H1 (cell line): ENCODE measurements around the gene FMNL2. TPM values are rescaled to one million over a fixed set of nuclear protein-coding genes. Genes with fewer than 3 reads are reported as not detected.

Experiments
- CTCF ChIA-PET: fragments of 300-600 bp; sonication (Branson Sonifier 250); formaldehyde crosslinking; loops from one replicate; lab custom pipeline; 2021; ENCODE audit not compliant: partially characterized antibody; lab: Charles Lee
- POLR2A ChIA-PET: fragments of 300-600 bp; sonication (Branson Sonifier 250); formaldehyde crosslinking; loops from one replicate; lab custom pipeline; 2021; ENCODE audit warnings: inconsistent platforms; ENCODE audit not compliant: partially characterized antibody; lab: Charles Lee
- DNase-seq, 2 experiments: peaks; one replicate each; pipeline versions ENCODE4 v3.0.0 to v3.0.0-alpha.2; 2010 to 2022; ENCODE audit warnings: low spot score in 2 of 2, low read depth in 1 of 2, mixed read lengths in 1 of 2
- FAIRE-seq: peaks from 2 replicates; lab custom pipeline; 2011; peaks lifted over from hg19 to GRCh38; lab: Jason Lieb, UNC
- H2AFZ ChIP-seq: 2 replicates; pipeline ENCODE4 v1.8.1; 2012; ENCODE audit warnings: low read length, inconsistent platforms
- H2AK5ac ChIP-seq: 2 replicates; pipeline ENCODE4 v1.6.1; 2013; ENCODE audit warnings: low read depth, low read length
- H2BK120ac ChIP-seq: replicated peaks from 2 replicates; pipeline ENCODE3; 2013; ENCODE audit warnings: low read depth, low read length, inconsistent platforms
- H2BK12ac ChIP-seq: 2 replicates; pipeline ENCODE4 v1.6.1; 2013; ENCODE audit warnings: low read depth, low read length
- H2BK15ac ChIP-seq: 2 replicates; pipeline ENCODE4 v1.6.1; 2013; ENCODE audit warnings: low read length
- H2BK20ac ChIP-seq: 2 replicates; pipeline ENCODE4 v1.6.1; 2013; ENCODE audit warnings: low read length
- H2BK5ac ChIP-seq: 2 replicates; pipeline ENCODE4 v1.6.1; 2013; ENCODE audit warnings: low read depth, low read length
- H3K14ac ChIP-seq: 2 replicates; pipeline ENCODE4 v1.6.1; 2013; ENCODE audit warnings: inconsistent platforms; ENCODE audit not compliant: insufficient read length
- H3K18ac ChIP-seq: 2 replicates; pipeline ENCODE4 v1.6.1; 2013; ENCODE audit warnings: low read length; ENCODE audit errors: extremely low read depth
- H3K23ac ChIP-seq: 2 replicates; pipeline ENCODE4 v1.6.1; 2013; ENCODE audit warnings: inconsistent platforms; ENCODE audit not compliant: insufficient read length
- H3K23me2 ChIP-seq: 2 replicates; pipeline ENCODE4 v1.6.1; 2013; ENCODE audit warnings: low read depth, low read length
- H3K27ac ChIP-seq: 2 replicates; pipeline ENCODE4 v1.6.1; 2011; ENCODE audit warnings: low read depth, low read length, inconsistent platforms
- H3K27me3 ChIP-seq, 4 experiments: replicated peaks in 1 of 4; 1 replicate in 1 of 4; 2 replicates in 3 of 4; pipeline versions ENCODE4 v1.6.1 to v1.8.1; 2011 to 2013; ENCODE audit warnings: low read length in 3 of 4, mild to moderate bottlenecking in 3 of 4, inconsistent platforms in 2 of 4, mixed read lengths in 2 of 4, moderate library complexity in 1 of 4; ENCODE audit not compliant: control insufficient read depth in 3 of 4, insufficient read depth in 3 of 4; ENCODE audit errors: extremely low read depth in 1 of 4
- H3K36me3 ChIP-seq, 4 experiments: 2 replicates each; pipeline versions ENCODE4 v1.6.1 to v1.8.1; 2011 to 2013; ENCODE audit warnings: mild to moderate bottlenecking in 4 of 4, low read length in 3 of 4, moderate library complexity in 2 of 4, control low read depth in 1 of 4, inconsistent platforms in 1 of 4; ENCODE audit not compliant: insufficient read depth in 4 of 4, control insufficient read depth in 2 of 4
- H3K4ac ChIP-seq: replicated peaks from 2 replicates; pipeline ENCODE3; 2013; ENCODE audit warnings: low read length, low read depth, mixed read lengths, inconsistent platforms; ENCODE audit not compliant: insufficient read length
- H3K4me1 ChIP-seq, 4 experiments: replicated peaks in 1 of 4; 1 replicate in 1 of 4; 2 replicates in 3 of 4; pipeline versions ENCODE4 v1.6.1 to v1.8.1; 2011 to 2013; ENCODE audit warnings: low read length in 3 of 4, inconsistent platforms in 2 of 4, mixed read lengths in 1 of 4; ENCODE audit not compliant: insufficient read depth in 4 of 4, control insufficient read depth in 3 of 4
- H3K4me2 ChIP-seq, 2 experiments: 2 replicates each; pipeline versions ENCODE4 v1.6.1 to v1.8.1; 2011 to 2013; ENCODE audit warnings: low read depth in 2 of 2, low read length in 2 of 2, control low read depth in 1 of 2, inconsistent platforms in 1 of 2, mild to moderate bottlenecking in 1 of 2; ENCODE audit not compliant: insufficient read depth in 1 of 2
- H3K4me3 ChIP-seq, 4 experiments: fragments of 200-600, 300-600 bp in 1 of 4; sonication (generic), shearing (Covaris generic), sonication (Bioruptor Twin) in 1 of 4; 2 replicates each; pipeline versions ENCODE4 v1.5.1 to v1.8.1; 2011 to 2016; ENCODE audit warnings: low read length in 4 of 4, low read depth in 3 of 4, control low read depth in 2 of 4, inconsistent platforms in 2 of 4, mild to moderate bottlenecking in 2 of 4, mixed read lengths in 1 of 4, moderate library complexity in 1 of 4; ENCODE audit not compliant: insufficient read depth in 2 of 4; ENCODE audit errors: extremely low read depth in 1 of 4
- H3K56ac ChIP-seq: replicated peaks from 2 replicates; pipeline ENCODE3; 2013; ENCODE audit warnings: low read depth, mild to moderate bottlenecking, mixed read lengths, low read length, inconsistent platforms; ENCODE audit not compliant: insufficient read length
- H3K79me1 ChIP-seq: 2 replicates; pipeline ENCODE4 v1.6.1; 2013; ENCODE audit warnings: low read depth, low read length, control low read depth
- H3K79me2 ChIP-seq, 2 experiments: 2 replicates each; pipeline versions ENCODE4 v1.6.1 to v1.8.1; 2012 to 2013; ENCODE audit warnings: low read length in 2 of 2, mild to moderate bottlenecking in 2 of 2, inconsistent platforms in 1 of 2; ENCODE audit not compliant: insufficient read depth in 2 of 2, control insufficient read depth in 1 of 2
- H3K9ac ChIP-seq, 4 experiments: replicated peaks in 1 of 4; 1 replicate in 1 of 4; 2 replicates in 3 of 4; pipeline versions ENCODE4 v1.6.1 to v1.8.1; 2011 to 2013; ENCODE audit warnings: low read depth in 3 of 4, low read length in 3 of 4, control low read depth in 2 of 4, mild to moderate bottlenecking in 2 of 4, moderate library complexity in 2 of 4, inconsistent platforms in 1 of 4; ENCODE audit errors: extremely low read depth in 1 of 4
- H3K9me3 ChIP-seq, 2 experiments: 2 replicates each; pipeline versions ENCODE4 v1.6.1 to v1.8.1; 2012 to 2013; ENCODE audit warnings: mild to moderate bottlenecking in 2 of 2, moderate library complexity in 2 of 2, control low read depth in 1 of 2, inconsistent platforms in 1 of 2, low read depth in 1 of 2, low read length in 1 of 2, mixed read lengths in 1 of 2; ENCODE audit not compliant: insufficient read depth in 2 of 2
- H4K20me1 ChIP-seq, 2 experiments: replicated peaks in 1 of 2; 2 replicates each; pipeline versions ENCODE3 to v1.8.1; 2011 to 2013; ENCODE audit warnings: inconsistent platforms in 2 of 2, low read length in 2 of 2, mild to moderate bottlenecking in 1 of 2; ENCODE audit not compliant: insufficient read depth in 2 of 2, control insufficient read depth in 1 of 2
- H4K5ac ChIP-seq: 2 replicates; pipeline ENCODE4 v1.6.1; 2013; ENCODE audit warnings: low read length, low read depth, mixed read lengths, inconsistent platforms; ENCODE audit not compliant: insufficient read length
- H4K8ac ChIP-seq: 2 replicates; pipeline ENCODE4 v1.8.0; 2013; ENCODE audit warnings: mild to moderate bottlenecking, moderate library complexity, low read length, inconsistent platforms; ENCODE audit not compliant: insufficient read depth; ENCODE audit errors: extremely low read depth
- H4K91ac ChIP-seq: replicated peaks from 2 replicates; pipeline ENCODE3; 2013; ENCODE audit warnings: low read length, mixed read lengths, inconsistent platforms; ENCODE audit not compliant: insufficient read length
- ATF3 ChIP-seq: IDR thresholded peaks from 2 replicates; pipeline ENCODE4 v1.6.1; 2011; ENCODE audit warnings: low read depth, mild to moderate bottlenecking, low read length; ENCODE audit not compliant: insufficient read depth
- GABPA ChIP-seq: IDR thresholded peaks from 2 replicates; pipeline ENCODE4 v1.6.1; 2011; ENCODE audit warnings: mild to moderate bottlenecking, low read length, moderate library complexity, borderline replicate concordance; ENCODE audit not compliant: insufficient read depth
- JUND ChIP-seq: IDR thresholded peaks from 2 replicates; pipeline ENCODE4 v1.6.1; 2011; ENCODE audit warnings: mild to moderate bottlenecking, improper control_type of control experiment, low read length
- KDM5A ChIP-seq: fragments of 200-600 bp; IDR thresholded peaks from 2 replicates; pipeline ENCODE4 v1.7.1; 2012; ENCODE audit warnings: mild to moderate bottlenecking, low read length, inconsistent platforms, mixed read lengths
- NANOG ChIP-seq: IDR thresholded peaks from 2 replicates; pipeline ENCODE4 v1.6.1; 2011; ENCODE audit warnings: low read length, low read depth, mild to moderate bottlenecking, inconsistent platforms; ENCODE audit not compliant: insufficient read depth, poor library complexity, severe bottlenecking
- RNF2 ChIP-seq: fragments of 200-900, 300-1000 bp; sonication (generic); IDR thresholded peaks from 2 replicates; pipeline ENCODE4 v1.7.1; 2016; ENCODE audit warnings: borderline replicate concordance, low read depth, mild to moderate bottlenecking, antibody characterized with exemption, low read length; ENCODE audit not compliant: poor library complexity, severe bottlenecking; ENCODE audit errors: missing control alignments
- SAP30 ChIP-seq: fragments of 300-600 bp; sonication (generic); IDR thresholded peaks from 2 replicates; pipeline ENCODE4 v1.7.1; 2012; ENCODE audit warnings: low read length, moderate library complexity, mild to moderate bottlenecking, inconsistent platforms; ENCODE audit not compliant: insufficient read depth, insufficient replicate concordance
- SIN3A ChIP-seq, 2 experiments: IDR thresholded peaks in 1 of 2; conservative IDR thresholded peaks in 1 of 2; 2 replicates each; pipeline ENCODE4 v1.6.1; 2011 to 2012; ENCODE audit warnings: low read length in 2 of 2, improper control_type of control experiment in 1 of 2, low read depth in 1 of 2, mild to moderate bottlenecking in 1 of 2
- WGBS, 2 experiments: shearing (Covaris generic) in 1 of 2; methylation state at CpG; one replicate each; pipeline versions ENCODE4 v1.1.6 to v1.1.7; 2013 to 2015; ENCODE audit warnings: low lambda C conversion rate in 2 of 2, mixed read lengths in 2 of 2, inconsistent platforms in 1 of 2, low coverage in 1 of 2, missing lambda C conversion rate in 1 of 2; ENCODE audit not compliant: insufficient replicate concordance in 2 of 2, insufficient coverage in 1 of 2, insufficient read length in 1 of 2; ENCODE audit errors: extremely low coverage in 1 of 2, missing lambda C conversion rate in 1 of 2; 5-methylcytosine and 5-hydroxymethylcytosine counted together
- polyA plus RNA-seq, 7 experiments: library from polyadenylated mRNA; depleted of rRNA in 3 of 7; stranded (reverse) in 5 of 7; unstranded in 2 of 7; fragments of >200 nt in 5 of 7; fragments of 200-250 nt in 2 of 7; gene quantifications; 1 replicate in 5 of 7; 2 replicates in 1 of 7; 4 replicates in 1 of 7; pipeline versions ENCODE4 v1.2.1 to v1.2.3, GENCODE V29; 2011 to 2013; ENCODE audit warnings: missing spikeins in 2 of 7, mixed read lengths in 2 of 7
- total RNA-seq: library from RNA; stranded (reverse); fragmentation: NEBNext Ultra II Directional; extraction: Animal tissue kit (Norgen Biotek cat#: 25700); gene quantifications from 2 replicates; pipeline ENCODE4 v1.2.1, GENCODE V29; 2021
- TF ChIP-seq, protein P1 (sequence below): IDR thresholded peaks from 2 replicates; pipeline ENCODE4 v1.6.1; 2012; ENCODE audit warnings: inconsistent platforms

FMNL2 gene
- total and polyA plus RNA-seq, 2 of the 8 experiments (the other 6 are each of a cell fraction or from before 2014, with no cell fraction given), result 15.5 to 45.1 TPM

GRCh38 chr2:152542337-152542994 lies 207.5 kb downstream of the FMNL2 start:
- POLR2A ChIA-PET, result no interaction called here
- CTCF ChIA-PET, result interaction anchor here (1.2 kb wide), 1 partner anchor 14 kb away, joined by 3 read pairs; no protein-coding TSS in a partner anchor
- TF ChIP-seq GABPA (no peak), SAP30 (no peak), KDM5A (no peak), NANOG (no peak), ATF3 (no peak), SIN3A (conservative IDR thresholded peaks at IDR 0.05 in 1 of 2, IDR thresholded peaks at IDR 0.05 in 1 of 2; ENCODE audit: low read depth in 1 of 2, low read length in 2 of 2) (no peak), JUND (no peak), RNF2 (no peak)
- TF ChIP-seq, protein P1, sequence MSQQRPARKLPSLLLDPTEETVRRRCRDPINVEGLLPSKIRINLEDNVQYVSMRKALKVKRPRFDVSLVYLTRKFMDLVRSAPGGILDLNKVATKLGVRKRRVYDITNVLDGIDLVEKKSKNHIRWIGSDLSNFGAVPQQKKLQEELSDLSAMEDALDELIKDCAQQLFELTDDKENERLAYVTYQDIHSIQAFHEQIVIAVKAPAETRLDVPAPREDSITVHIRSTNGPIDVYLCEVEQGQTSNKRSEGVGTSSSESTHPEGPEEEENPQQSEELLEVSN, result no peak

More at GRCh38 chr2:152542337-152542994, 207.5 kb downstream of the FMNL2 start:
- H2BK12ac ChIP-seq, result no peak overlapping the region
- H3K14ac ChIP-seq, result no peak overlapping the region
- H3K23ac ChIP-seq, result no peak overlapping the region
- no peak overlapping the region for H3K56ac ChIP-seq
- H3K36me3 ChIP-seq, result no peaks in the 10 kb centered on the region
- no peak overlapping the region for H2BK5ac ChIP-seq
- no peak overlapping the region for H2BK120ac ChIP-seq
- no peak overlapping the region for H3K27ac ChIP-seq
- no peak overlapping the region for H2BK15ac ChIP-seq
- H2AFZ ChIP-seq, result no peak overlapping the region
- no peaks in the 10 kb centered on the region for H3K9me3 ChIP-seq
- no peak overlapping the region for H3K4me3 ChIP-seq
- no peak overlapping the region for H3K4me2 ChIP-seq
- peaks cover 0 to 8% (median 5%) of the 10 kb centered on the region in 4 experiments; a peak in 4 of 7 replicates for H3K4me1 ChIP-seq
- H3K27me3 ChIP-seq, result no peaks in the 10 kb centered on the region
- no peak overlapping the region for H4K8ac ChIP-seq
- no peak overlapping the region for H3K9ac ChIP-seq
- H2AK5ac ChIP-seq, result no peak overlapping the region
- H4K91ac ChIP-seq, result no peak overlapping the region
- no peaks in the 10 kb centered on the region; the same call in 1 of the 2 replicates for H3K79me1 ChIP-seq
- FAIRE-seq (no peak), DNase-seq (no peak)
- H3K18ac ChIP-seq, result no peak overlapping the region
- no peaks in the 10 kb centered on the region for H4K20me1 ChIP-seq
- H3K79me2 ChIP-seq, result peaks cover 0 to 5% of the 10 kb centered on the region in 2 experiments; a peak in 3 of 4 replicates
- 75% methylated on average over 4 of the region's 4 CpGs; no CpG with 5 or more reads in 1 of the 2 experiments for WGBS, 2 experiments
- H3K23me2 ChIP-seq, result no peaks in the 10 kb centered on the region
- H4K5ac ChIP-seq, result no peak overlapping the region
- H3K4ac ChIP-seq, result no peak overlapping the region
- H2BK20ac ChIP-seq, result no peak overlapping the region
